ENCODE results near the gene NCOA5. TPM values are rescaled to one million over a fixed set of nuclear protein-coding genes. Genes with fewer than 3 reads are reported as not detected.

The NCOA5 gene
- 10 to 100 TPM in 11 of 12 donors, not detected in 1; 23.4 to 40.7 (median 34.5) TPM for polyA plus RNA-seq (ENCODE audit: insufficient read length in 12 of 12)
- long read RNA-seq, donor 1, partial matches to known transcripts, result 0 of 2 reads
- long read RNA-seq, donor 1, other reads (novel, unspliced or antisense), result 0 of 2 reads
- long read RNA-seq, donor 2, partial matches to known transcripts, result 0 of 3 reads
- long read RNA-seq, donor 2, other reads (novel, unspliced or antisense), result 0 of 3 reads
- long read RNA-seq, donor 3, partial matches to known transcripts, result 0 of 2 reads
- long read RNA-seq, donor 3, other reads (novel, unspliced or antisense), result 0 of 2 reads
- long read RNA-seq, donor 4, partial matches to known transcripts, result 0 of 1 reads
- long read RNA-seq, donor 4, other reads (novel, unspliced or antisense), result 0 of 1 reads
- long read RNA-seq, donor 5, partial matches to known transcripts, result 0 of 4 reads
- long read RNA-seq, donor 5, other reads (novel, unspliced or antisense), result 0 of 4 reads
- long read RNA-seq, donor 6, partial matches to known transcripts, result 0 of 1 reads
- long read RNA-seq, donor 6, other reads (novel, unspliced or antisense), result 0 of 1 reads
- long read RNA-seq, donor 7, result 0 reads
- long read RNA-seq, donor 8, partial matches to known transcripts, result 18 of 19 reads
- long read RNA-seq, donor 8, other reads (novel, unspliced or antisense), result 0 of 19 reads
- long read RNA-seq, donor 9, result 0 reads
- long read RNA-seq, donor 10, partial matches to known transcripts, result 0 of 2 reads
- long read RNA-seq, donor 10, other reads (novel, unspliced or antisense), result 0 of 2 reads
- long read RNA-seq, donor 11, transcript NCOA5-201 (8 exons, 3,220 nt), result major isoform, 7 of 7 reads
- long read RNA-seq, donor 11, partial matches to known transcripts, result 0 of 7 reads
- long read RNA-seq, donor 11, other reads (novel, unspliced or antisense), result 0 of 7 reads

DNA sequence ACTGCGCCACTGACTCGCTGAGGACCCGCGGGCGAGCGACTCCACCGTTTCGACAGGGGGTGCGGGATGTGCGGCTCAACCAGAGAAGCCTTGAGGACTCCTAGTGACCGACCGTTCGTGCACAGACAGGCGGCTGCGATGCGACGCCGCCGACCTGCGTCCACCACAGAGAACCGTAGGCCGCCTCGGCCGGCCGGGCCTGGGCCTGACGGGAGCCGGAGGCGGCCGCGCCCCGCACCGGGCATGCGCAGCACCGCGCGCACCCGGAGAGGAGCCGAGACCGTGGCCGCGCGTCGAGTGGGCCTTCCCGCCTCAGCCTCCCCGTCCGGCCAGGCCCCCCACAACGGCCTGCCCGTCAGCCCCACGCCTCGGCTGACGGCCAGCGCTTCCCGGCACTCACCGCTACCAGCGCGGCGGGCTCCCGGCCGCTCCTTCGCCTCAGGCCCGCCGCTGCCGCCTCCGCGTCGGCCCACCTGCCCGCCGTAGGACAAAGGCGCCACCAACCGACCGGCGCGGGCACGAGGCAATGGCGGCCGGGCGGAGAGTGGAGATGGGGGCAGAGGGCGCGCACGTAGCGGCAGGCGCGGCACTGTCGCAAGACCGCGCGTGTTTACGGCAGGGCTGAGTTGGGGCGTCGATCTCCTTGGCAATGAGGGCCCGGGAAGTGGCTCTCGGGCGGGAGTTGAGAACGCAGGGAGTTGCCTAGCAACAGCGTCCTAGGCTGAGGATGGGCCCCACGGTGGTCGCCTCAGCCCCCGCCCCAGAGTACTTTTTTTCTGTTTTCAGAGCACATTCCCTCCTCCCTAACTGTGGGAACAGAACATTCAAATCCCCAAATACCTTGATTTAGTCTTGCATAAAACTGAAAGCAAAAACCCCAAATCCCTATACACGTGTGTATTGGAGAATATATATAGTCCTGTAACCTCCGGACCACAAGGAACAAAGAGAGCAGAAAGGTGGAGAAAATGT is at the start of gene NCOA5:
TSS of gene NCOA5 (minus strand) at position 546 of the 972 bp plus-strand sequence. CDS start 10,538 bp downstream, outside the sequence.
- peak; percentile 95 for DNase-seq

DNA sequence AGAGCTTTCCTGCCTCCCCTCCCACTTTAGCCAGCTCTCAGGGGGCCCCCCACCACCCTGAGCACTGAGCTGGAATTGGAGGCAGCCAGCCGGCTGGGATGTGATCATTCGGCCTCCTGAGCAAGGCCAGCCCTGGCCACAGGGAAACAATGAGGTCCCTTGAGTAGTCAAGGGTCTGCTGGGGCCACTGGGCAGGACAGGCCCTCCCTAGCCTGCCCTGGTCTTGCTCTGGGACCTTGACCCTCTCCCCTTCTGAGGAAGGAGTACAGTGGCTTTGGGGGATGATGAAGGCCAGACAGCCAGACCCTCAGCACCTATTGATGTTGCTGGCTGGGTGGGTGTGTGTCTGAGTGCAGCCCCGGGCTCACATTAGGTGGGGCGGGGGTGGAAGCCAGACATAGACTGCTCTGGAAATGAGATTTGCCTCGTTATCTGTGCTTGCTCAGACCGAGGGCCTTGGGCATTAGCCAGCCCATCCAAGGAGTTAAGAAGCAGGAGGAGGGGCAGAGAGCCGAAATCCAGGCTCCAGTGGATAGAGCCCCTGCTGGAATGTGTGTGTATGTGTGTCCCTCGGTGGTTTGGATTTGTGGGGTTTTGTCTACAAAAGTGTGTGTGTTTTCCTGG is 49.6 kb upstream of the NCOA5 start:
- no peak for DNase-seq

DNA sequence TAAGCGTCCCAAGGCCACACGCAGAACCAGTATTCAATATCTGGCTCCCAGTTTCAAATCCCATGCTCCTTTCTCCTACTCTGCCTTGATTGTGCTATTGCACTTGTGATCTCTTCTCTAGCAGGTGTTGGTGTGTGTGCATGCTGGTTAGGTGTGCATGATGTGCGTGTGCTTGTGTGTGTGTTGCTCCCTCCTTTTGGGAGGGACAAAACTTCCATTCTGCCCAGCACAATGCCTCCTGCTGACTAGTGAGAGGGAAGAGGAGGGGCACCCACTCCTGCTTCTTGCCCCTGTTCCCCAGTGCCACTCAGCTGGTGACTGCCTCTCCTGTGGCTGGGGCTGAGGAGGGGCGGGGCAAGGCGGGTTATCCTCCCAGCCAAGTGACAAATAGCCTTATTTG is 48.1 kb upstream of the NCOA5 start:
- DNase-seq, result no peak

DNA sequence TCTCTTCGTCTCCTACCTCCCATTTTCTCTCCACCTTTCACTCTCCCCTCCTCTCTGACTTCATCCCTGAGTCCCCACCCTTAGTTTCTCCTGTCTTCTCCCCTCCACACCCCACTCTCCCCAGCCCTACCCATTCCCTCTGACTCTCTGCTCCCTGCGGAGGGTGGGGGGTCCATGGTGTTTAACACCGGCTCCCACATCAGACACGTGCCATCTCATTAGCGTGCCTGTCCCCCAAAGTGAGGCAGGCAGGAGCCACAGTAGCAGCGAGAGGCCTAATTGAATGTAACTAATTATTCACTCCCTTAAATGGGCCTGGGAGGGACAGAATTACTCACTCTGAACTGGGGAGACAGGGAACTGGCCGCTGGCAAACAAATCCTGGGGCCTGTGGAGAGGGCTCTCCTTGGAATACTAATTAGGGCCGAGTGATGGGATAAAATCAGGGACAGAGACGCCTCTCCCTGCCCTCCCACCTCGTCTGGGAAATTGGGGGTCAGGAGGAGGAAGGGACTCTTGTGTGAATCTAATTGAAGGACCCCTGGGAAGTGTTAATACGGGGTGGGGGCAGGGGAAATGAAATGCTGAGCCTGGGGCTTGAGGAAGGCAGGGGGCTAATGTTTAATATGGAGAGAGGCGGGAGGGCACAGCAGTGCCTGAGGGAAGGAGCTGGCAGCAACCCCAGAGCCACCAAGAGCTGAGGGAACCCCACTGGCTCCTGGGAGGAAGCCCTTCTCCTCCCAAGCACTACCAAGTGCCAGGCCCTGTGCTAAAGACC is 46.3 kb upstream of the NCOA5 start:
- DNase-seq, result no peak

DNA sequence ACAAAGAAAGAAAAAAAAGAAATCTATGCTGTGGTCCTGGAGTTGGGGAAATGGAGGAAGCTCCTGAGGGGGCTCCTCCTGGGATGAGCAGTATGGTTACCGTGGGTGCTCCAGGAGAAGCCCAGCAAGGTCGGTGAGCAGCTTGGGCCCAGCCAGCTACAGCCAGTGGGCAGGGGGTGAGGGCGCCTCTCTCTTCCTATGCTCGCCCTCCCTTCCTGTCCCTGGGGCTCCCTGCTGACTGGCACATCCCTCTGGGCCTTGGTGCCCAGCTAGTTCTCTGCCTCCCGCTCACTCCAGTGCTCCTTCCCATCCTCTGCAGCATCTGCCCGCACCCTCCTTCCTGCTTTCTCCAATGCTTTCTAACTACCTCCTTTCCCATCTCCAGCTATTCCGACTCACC is 45.0 kb upstream of the NCOA5 start:
- DNase-seq, result no peak

DNA sequence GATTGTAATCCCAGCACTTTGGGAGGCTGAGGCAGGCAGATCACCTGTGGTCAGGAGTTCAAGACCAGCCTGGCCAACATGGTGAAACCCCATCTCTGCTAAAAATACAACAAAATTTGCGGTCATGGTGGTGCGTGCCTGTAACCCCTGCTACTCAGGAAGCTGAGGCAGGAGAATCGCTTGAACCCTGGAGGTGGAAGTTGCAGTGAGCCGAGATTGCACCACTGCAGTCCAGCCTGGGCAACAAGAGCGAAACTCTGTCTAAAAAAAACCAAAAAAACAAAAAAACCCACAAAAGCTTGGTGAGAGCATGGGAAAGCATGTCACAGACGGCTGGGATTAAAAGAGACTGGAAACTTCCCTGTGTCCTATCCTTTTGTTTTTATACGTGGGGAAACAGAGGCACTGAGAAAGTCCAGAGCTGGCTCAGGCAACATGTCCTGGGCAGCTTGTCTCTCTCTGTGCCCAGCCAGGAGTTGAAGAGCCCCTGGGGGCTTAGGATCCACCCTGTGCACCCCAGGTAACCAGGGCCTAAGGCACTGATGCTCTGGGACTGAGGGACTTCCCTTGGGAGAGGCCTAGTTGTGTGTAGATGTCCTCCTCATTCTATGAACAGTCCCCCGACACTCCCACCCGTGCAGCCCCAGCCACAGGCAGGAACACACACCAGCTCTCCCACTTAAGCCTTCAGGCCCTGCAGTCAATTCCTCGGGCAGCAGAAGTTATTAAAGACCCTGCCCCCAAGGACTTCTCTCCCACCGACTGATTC is 44.3 kb upstream of the NCOA5 start:
- DNase-seq, result no peak

DNA sequence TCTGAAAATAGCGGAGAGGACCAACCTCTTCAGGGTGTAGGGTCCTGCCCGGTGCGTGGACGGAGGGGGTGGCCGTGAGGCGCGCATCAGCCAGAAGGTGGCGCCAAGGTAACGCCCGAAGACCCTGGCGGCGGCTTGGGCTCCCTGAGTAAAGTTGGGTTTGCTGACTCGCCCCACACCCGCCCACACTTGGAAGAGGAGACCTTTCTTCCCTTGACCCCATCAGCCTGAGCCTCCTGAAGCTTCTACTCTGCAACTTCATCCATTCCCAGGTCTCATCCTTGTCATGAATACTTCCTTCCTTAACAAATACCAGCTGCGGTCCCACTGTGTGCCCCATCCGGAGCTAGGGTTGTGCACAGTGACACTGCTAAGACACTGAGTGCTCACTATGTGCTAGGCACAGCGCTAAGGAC is 43.0 kb upstream of the NCOA5 start:
- DNase-seq, result peak; percentile 77

DNA sequence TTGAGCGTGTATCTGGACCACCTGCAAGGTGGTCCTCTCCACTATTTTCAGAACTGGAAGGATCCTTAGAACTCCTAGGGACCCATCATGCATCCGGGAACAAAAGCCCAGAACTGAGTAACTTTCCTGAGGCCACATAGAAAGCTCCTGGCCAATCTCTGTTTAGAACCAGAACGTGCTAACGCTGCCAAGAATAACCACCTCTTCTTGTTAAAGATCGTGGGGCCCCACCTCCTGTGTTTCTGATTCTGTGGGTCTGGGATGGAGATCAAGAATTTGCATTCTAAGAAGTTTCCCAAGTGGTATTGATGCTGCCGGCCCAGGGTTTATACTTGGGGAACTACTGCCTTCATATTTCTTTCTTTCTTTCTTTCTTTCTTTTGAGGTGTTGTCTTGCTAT is 41.6 kb upstream of the NCOA5 start:
- DNase-seq, result no peak

DNA sequence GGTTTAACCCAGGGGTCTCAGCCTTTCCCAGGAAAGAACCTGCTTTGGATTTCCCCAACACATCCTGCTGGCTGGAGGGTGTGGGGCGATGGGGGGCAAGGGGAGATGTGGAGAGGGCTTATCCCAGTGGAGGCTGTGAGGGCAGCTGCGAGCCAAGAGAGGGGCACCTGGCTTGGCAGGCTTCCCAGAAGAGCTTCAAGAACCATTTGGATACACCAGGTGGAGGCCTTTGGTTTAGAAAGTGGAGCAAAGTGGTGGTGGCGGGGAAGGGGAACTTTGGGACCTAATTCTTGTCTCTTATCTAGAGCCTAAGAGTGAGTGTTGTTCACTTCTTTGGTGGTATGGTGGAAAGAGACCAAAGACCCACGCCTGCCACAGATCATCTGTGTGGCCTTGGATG is 40.8 kb upstream of the NCOA5 start:
- no peak for DNase-seq

DNA sequence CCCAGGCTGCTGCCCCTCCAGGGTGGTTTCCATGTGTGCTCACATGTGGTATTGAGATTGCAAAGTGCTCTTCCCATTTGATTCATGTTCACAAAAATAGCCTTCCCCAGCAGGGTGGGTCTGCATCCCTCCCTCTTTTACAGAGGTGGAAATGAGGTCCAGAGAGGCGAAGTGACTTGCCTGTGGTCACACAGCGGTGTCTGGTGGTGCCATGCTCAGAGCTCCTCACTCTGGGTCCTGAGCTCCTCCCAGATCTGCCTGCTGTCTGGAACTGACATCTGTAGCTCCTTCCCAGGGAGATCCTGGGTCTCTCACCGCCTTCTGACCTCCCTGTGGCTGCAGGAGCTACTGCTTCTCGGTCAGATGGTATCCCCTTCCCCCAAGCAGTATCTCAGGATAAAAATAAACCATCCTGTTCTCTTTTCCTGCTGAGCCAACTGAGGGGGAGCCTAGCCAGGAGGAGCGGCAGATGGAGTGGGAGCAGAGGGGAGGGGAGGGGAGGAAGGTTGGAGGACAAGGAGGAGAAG is 40.3 kb upstream of the NCOA5 start:
- DNase-seq, result no peak

DNA sequence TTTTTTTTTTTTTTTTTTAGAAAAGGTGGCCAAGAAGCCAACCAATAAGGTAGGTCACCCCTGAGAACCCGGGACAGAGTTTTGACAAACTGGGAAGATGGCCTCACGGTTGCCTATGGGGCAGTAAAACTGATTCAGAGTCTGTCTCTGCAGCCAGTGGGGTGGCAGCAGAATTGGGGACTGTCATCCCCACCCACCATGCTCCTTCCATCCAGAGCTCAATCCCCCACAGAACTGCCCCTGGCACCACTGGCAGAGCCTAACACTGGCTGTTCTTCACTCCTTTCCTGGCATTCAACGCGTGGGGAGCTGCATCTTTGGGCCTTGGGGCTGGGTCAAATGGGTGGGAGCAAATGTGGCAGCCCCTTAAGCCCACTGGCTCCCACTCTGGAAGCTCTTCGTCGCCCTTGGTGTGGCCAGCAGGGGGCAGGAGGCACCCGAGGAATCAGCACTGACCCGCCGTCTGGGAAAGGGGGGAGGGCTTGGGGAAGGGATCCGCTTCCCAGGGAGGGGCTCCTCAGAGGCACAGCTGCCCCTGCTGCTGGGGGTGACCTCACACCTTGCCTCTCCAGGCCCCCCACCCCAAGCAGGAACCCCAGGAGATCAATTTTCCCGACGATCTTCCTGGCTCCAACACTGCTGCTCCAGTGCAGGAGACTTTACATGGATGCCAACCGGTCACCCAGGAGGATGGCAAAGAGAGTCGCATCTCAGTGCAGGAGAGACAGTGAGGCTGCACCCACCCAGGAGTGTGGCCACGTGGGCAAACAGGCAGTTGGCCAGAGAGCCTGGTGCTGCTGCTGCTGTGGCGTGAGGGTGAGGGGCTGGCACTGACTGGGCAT is 38.8 kb upstream of the NCOA5 start:
- DNase-seq, result no peak

DNA sequence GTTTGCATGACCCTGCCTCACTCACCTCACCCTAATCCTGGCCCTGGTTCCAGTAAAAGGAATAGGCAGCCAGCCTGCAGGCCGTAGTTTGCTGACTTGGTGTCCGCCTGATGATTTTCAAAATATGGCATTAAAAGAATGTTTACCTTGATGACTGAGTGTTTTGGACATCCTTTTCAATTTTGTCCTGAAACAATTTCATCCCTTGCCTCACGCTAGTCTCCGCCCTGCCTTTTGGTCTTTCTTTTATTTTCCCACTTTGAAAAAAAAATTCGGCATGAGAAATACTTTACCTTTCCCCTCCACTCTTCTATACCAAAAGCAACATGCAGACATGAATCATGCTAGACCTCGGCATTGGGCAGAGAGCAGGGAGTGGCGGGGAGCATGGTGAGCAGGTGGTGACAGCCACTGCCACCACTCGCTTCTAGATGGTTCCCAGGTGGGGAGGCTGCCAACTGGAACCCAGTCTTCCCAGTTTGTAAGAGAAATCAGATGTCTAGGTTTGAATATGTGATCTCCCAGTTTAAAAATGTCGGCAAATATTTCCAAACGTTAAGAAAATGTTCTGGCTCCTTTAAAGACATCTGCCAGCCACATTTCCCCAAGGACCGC is 37.7 kb upstream of the NCOA5 start:
- DNase-seq, result no peak

DNA sequence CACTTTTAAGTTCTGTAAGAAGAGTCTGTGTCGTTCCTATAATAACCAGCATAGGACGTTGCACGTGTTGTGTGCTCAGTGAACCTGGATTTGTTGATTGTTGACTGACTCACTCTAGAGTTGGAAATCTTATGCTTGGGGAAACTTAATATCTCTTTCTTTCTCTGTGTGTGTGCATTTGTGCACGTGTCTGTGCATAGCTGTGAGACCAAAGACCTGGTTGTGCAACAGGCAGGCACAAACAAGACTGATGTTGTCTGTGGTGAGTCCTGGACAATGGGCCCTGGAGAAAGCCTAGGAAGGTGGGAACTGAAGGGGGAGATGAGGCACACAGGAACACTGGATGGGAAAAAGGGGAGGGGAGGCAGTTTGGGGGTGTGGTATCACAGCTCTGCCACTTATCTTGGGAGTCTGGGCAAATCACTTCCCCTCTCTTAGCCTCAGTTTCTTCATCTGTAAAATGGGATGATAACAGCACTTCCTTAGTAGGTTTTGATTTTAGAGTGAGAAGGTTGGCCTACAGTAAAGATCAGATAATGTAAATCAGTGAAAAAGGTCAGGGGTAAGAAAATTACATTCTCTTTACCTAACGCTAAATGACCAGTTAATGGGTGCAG is 36.8 kb upstream of the NCOA5 start:
- DNase-seq, result no peak

DNA sequence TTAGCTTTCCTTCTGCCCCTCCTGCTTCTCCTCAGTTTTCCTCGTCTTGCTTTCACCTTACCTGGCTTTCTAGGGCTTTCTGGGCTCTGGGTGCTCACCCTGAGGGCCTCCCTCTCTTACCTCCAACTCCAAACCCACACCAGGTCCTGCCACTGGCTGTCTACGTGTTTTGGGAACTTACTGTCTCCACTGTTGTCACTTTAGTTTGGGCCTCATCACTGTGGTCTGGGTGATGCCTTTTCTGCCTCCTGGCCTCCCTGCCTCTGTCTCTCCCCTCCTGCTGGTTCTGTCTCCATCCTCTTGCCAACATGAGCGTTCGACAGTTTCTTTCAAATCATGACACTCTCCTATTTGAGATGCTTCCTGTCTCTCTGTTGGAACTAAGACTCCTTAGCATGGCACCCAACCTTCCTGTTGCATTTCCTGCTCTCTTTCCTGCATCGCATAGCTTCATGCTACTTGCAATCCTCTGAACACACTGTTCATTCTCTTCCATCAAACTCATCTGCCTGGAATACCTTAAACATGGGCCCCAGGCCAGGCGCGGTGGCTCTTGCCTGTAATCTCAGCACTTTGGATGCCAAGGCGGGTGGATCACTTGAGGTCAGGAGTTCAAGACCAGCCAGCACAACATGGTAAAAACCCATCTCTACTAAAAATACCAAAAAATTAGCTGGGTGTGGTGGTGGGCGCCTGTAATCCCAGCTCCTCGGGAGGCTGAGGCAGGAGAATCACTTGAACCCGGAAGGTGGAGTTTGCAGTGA is 33.9 kb upstream of the NCOA5 start:
- DNase-seq, result no peak

DNA sequence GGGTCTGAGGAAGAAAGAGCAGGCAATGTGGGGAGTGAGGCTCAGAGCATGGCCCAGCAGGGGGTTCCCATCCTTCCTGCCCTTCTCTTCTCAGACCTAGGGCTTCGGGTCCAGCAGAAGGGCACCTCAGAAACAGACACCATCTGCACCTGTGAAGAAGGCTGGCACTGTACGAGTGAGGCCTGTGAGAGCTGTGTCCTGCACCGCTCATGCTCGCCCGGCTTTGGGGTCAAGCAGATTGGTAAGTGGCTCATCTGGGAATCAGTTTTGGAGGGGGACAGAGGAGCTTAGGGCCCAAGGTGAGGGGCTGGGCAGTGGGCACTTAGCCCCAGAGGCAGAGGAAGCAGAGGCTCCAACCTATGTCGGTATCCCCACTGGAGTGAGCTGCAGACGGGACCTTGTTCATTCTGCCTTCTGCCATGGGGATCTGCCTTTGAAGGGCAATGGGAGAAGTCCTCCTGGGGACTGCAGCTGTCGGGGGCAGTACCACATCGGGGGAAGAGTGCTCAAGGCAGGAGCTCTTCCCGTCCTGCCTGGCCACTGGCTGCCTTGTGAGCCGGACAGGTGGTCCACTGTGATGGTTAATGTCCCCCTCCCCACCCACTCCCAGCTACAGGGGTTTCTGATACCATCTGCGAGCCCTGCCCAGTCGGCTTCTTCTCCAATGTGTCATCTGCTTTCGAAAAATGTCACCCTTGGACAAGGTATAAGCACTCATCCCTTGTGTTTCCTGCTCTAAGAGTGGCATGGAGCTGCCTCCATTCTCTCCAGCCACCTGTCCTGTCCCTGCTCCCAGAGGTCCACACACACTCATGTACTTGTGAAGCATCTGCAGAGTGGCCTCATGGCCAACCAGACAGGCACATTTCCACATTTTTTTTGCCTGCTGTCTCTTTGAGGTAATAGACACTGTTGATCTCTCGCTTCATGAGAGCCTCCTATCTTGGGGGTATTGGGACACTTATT is 33.0 kb upstream of the NCOA5 start:
- DNase-seq, result no peak

Data from muscle of arm (tissue), 14 donors.